Suprapubic skin (tissue), 4 donors: ENCODE measurements around the gene DNAH17. TPM values are rescaled to one million over a fixed set of nuclear protein-coding genes. Genes with fewer than 3 reads are reported as not detected.

Source experiments
- DNase-seq, 2 donors: peaks; one replicate each; pipeline ENCODE4 v3.0.0-alpha.2; 2019; ENCODE audit warnings: low spot score in 2 of 2
- H3K27ac ChIP-seq: fragments of 200-600 bp; sonication (generic); one replicate; pipeline ENCODE4 v1.5.1; 2019
- H3K27me3 ChIP-seq: fragments of 200-600 bp; sonication (generic); one replicate; pipeline ENCODE4 v1.5.1; 2019
- H3K36me3 ChIP-seq: fragments of 200-600 bp; sonication (generic); one replicate; pipeline ENCODE4 v1.5.1; 2019
- H3K4me1 ChIP-seq: fragments of 200-600 bp; sonication (generic); one replicate; pipeline ENCODE4 v1.5.1; 2019
- H3K4me3 ChIP-seq: fragments of 200-600 bp; sonication (generic); one replicate; pipeline ENCODE4 v1.5.1; 2019; ENCODE audit warnings: mild to moderate bottlenecking
- H3K9me3 ChIP-seq: fragments of 200-600 bp; sonication (generic); one replicate; pipeline ENCODE4 v1.5.1; 2019
- EP300 ChIP-seq: sonication (generic); formaldehyde crosslinking; IDR thresholded peaks from one replicate; pipeline ENCODE4 v1.6.1; 2017; ENCODE audit warnings: antibody characterized with exemption
- POLR2A ChIP-seq, 2 donors: fragments of 450-650 bp; IDR thresholded peaks; one replicate each; pipeline ENCODE4 v1.6.1; 2017; ENCODE audit warnings: antibody characterized with exemption in 2 of 2, mild to moderate bottlenecking in 2 of 2, moderate library complexity in 2 of 2
- POLR2AphosphoS5 ChIP-seq, 3 donors: sonication (generic); formaldehyde crosslinking; IDR thresholded peaks; one replicate each; pipeline ENCODE4 v1.6.1; 2017; ENCODE audit warnings: antibody characterized with exemption in 3 of 3
- WGBS: methylation state at CpG from one replicate; pipeline ENCODE4 v1.1.5; 2018; 5-methylcytosine and 5-hydroxymethylcytosine counted together
- total RNA-seq, 4 donors: library from RNA; depleted of rRNA; stranded (reverse); fragments of >200 nt; gene quantifications; one replicate each; pipeline ENCODE4 v1.1.0, GENCODE V29; 2016
- TF ChIP-seq, protein P1 (sequence below), 2 donors: fragments of 200-600 bp in 1 of 2; fragments of 450-650 bp in 1 of 2; sonication (generic) in 1 of 2; IDR thresholded peaks; one replicate each; pipeline ENCODE4 v1.5.1; 2016 to 2019; ENCODE audit warnings: antibody characterized with exemption in 2 of 2, mild to moderate bottlenecking in 1 of 2, moderate library complexity in 1 of 2

The DNAH17 gene
- total RNA-seq, 4 donors from 2014 or later: 3.7 to 6.7 (median 5.2) TPM

DNA sequence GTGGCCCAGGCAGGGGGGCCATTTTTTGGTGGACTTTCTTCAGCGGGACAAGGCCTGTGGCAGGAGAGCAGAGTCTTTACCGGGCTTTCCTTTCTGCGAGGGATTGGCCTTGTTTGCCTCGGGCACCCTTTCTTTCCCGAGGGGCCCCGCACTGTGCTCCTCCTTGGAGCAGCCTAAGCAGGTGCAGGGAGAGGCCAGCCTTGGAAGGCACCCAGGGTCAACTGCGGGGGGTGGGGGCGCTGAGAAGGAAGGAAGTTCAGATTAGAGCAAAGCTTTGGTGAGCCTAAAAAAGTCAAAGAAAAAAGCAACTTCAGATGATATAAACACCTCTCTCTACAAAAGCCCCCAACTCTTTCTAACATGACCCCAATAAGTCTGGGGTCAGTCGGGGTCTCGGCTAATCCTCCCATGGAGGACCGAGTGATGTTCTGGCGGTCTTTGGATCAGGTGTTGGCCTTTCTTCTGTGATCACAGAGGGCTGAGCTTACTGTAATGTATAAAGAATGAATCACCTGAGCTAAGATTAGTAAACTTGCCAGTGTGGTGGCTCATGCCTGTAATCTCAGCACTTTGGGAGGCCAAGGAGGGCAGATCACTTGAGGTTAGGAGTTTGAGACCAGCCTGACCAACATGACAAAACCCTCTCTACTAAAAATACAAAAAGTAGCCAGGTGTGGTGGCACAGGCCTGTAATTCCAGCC lies 135.8 kb downstream of the DNAH17 start:
- H3K9me3 ChIP-seq: no peaks in the 10 kb centered on the region
- H3K4me3 ChIP-seq: no peak overlapping the region
- DNase-seq: no peak
- H3K27ac ChIP-seq: no peak overlapping the region
- no peaks in the 10 kb centered on the region for H3K36me3 ChIP-seq
- TF ChIP-seq EP300 (no peak), POLR2A (IDR thresholded peaks at IDR 0.05) (no peak), POLR2AphosphoS5 (IDR thresholded peaks at IDR 0.05) (no peak)
- TF ChIP-seq, protein P1, sequence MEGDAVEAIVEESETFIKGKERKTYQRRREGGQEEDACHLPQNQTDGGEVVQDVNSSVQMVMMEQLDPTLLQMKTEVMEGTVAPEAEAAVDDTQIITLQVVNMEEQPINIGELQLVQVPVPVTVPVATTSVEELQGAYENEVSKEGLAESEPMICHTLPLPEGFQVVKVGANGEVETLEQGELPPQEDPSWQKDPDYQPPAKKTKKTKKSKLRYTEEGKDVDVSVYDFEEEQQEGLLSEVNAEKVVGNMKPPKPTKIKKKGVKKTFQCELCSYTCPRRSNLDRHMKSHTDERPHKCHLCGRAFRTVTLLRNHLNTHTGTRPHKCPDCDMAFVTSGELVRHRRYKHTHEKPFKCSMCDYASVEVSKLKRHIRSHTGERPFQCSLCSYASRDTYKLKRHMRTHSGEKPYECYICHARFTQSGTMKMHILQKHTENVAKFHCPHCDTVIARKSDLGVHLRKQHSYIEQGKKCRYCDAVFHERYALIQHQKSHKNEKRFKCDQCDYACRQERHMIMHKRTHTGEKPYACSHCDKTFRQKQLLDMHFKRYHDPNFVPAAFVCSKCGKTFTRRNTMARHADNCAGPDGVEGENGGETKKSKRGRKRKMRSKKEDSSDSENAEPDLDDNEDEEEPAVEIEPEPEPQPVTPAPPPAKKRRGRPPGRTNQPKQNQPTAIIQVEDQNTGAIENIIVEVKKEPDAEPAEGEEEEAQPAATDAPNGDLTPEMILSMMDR (IDR thresholded peaks at IDR 0.05): no peak
- no peaks in the 10 kb centered on the region for H3K4me1 ChIP-seq
- 57% methylated on average over 11 of the region's 12 CpGs for WGBS
- H3K27me3 ChIP-seq: peaks cover 7% of the 10 kb centered on the region

DNA sequence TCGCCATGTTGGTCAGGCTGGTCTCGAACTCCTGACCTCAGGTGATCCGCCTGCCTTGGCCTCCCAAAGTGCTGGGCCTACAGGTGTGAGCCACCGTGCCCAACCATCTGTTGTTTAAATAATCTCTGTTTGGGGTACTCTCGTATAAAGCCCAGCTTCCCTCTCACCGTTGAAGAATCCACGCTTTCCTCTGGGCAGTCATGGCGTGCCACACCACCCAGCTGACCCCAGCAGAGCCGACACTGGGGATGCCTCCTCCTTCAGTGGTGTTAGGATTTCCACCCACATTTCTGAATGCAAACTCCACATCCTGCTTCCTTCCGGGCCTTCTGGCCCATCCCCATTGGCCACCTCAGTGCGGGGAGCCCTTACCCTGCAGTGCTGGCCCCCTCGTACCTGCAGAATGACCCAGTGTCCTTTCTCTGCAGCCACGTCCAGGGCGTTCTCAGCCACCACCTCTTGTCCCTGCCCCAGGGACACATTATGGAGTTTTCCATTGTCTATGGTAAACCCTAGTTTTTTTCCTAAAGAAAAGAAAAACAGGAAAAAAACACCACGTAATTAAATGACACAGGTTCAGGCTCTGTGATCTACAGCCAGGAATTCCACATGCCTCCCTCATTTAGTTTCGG lies 138.4 kb downstream of the DNAH17 start:
- Histone ChIP-seq H3K4me3 (no peak overlapping the region), H3K27ac (no peak overlapping the region), H3K27me3 (peaks cover 7% of the 10 kb centered on the region), H3K36me3 (no peaks in the 10 kb centered on the region), H3K9me3 (no peaks in the 10 kb centered on the region), H3K4me1 (no peaks in the 10 kb centered on the region)
- WGBS: 81% methylated on average over 16 of the region's 16 CpGs
- TF ChIP-seq POLR2AphosphoS5 (IDR thresholded peaks at IDR 0.05): no peak
- TF ChIP-seq POLR2A (IDR thresholded peaks at IDR 0.05): no peak
- TF ChIP-seq, protein P1 (IDR thresholded peaks at IDR 0.05): no peak
- no peak for TF ChIP-seq EP300
- no peak for DNase-seq

DNA sequence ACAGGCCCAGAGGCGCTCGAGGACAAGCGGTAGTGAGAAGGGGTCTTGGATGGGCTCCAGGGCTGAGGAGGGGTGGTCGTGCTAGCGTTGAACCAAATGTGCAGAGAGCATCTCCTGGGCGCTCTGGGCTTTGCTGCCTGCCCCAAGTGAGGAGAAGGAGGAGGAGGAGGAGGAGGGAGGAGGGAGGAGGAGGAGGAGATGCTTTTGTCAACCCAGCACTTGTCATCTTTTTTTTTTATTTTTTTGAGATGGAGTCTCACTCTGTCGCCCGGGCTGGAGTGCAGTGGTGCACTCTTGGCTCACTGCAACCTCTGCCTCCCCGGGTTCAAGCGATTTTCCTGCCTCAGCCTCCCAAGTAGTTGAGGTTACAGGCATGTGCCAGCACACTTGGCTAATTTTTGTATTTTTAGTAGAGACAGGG lies 138.9 kb downstream of the DNAH17 start:
- 94% methylated on average over 5 of the region's 10 CpGs for WGBS
- Histone ChIP-seq H3K9me3 (no peaks in the 10 kb centered on the region), H3K4me3 (no peak overlapping the region), H3K36me3 (no peaks in the 10 kb centered on the region), H3K4me1 (no peaks in the 10 kb centered on the region), H3K27me3 (peaks cover 7% of the 10 kb centered on the region), H3K27ac (no peak overlapping the region)
- TF ChIP-seq, protein P1 (IDR thresholded peaks at IDR 0.05): no peak
- TF ChIP-seq POLR2A (IDR thresholded peaks at IDR 0.05): no peak
- no peak for TF ChIP-seq EP300
- no peak for TF ChIP-seq POLR2AphosphoS5 (IDR thresholded peaks at IDR 0.05)
- DNase-seq: no peak

DNA sequence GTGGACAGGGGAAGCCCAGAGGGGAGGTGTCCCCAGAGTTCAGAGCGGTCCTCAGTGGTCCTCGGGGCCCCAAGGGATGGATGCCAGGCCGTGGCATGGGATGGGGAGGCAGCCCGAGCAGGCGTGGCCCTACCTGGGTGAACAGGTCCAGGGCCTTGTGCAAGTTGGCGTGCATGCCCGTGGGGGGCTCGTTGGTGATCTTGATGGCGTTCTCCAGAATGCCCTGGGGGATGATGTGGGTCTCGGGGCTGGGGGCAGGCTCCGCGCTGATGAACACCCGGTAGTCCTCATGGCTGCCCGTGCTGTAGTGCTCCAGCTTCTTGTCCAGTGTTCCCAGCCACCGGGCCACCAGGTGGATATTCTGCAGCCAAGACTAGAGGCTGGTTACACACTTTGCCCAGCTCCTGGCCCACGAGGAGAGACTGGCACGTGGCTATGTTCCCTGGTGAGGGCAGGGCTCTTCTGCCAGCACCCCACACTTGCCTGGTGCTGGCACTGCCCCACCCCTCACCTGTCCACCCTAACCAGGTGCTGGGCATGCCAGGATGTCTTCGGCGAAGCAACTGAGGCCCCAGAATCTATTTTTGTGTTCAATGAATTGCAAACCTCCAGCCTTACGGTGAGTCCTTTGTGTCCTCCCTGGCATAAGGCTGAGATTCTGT lies 139.6 kb downstream of the DNAH17 start:
- Histone ChIP-seq H3K27me3 (peaks cover 7% of the 10 kb centered on the region), H3K4me3 (no peak overlapping the region), H3K27ac (no peak overlapping the region), H3K36me3 (no peaks in the 10 kb centered on the region), H3K9me3 (no peaks in the 10 kb centered on the region), H3K4me1 (no peaks in the 10 kb centered on the region)
- DNase-seq: no peak
- TF ChIP-seq, protein P1 (IDR thresholded peaks at IDR 0.05): no peak
- no peak for TF ChIP-seq POLR2AphosphoS5 (IDR thresholded peaks at IDR 0.05)
- TF ChIP-seq POLR2A (IDR thresholded peaks at IDR 0.05): no peak
- no peak for TF ChIP-seq EP300
- WGBS: 91% methylated on average over 5 of the region's 20 CpGs
